AG09319 (cell line): ENCODE results near the gene RIT2.

Source experiments
- DNase-seq: peaks from one replicate; pipeline ENCODE4 v3.0.0-alpha.2; 2010; ENCODE audit warnings: low read depth; ENCODE audit errors: extremely low read depth
- TF ChIP-seq, protein P1 (sequence below): IDR thresholded peaks from 2 replicates; pipeline ENCODE4 v1.5.1; 2011; ENCODE audit warnings: low read depth, mild to moderate bottlenecking, inconsistent platforms, low read length, moderate library complexity

The RIT2 gene

DNA sequence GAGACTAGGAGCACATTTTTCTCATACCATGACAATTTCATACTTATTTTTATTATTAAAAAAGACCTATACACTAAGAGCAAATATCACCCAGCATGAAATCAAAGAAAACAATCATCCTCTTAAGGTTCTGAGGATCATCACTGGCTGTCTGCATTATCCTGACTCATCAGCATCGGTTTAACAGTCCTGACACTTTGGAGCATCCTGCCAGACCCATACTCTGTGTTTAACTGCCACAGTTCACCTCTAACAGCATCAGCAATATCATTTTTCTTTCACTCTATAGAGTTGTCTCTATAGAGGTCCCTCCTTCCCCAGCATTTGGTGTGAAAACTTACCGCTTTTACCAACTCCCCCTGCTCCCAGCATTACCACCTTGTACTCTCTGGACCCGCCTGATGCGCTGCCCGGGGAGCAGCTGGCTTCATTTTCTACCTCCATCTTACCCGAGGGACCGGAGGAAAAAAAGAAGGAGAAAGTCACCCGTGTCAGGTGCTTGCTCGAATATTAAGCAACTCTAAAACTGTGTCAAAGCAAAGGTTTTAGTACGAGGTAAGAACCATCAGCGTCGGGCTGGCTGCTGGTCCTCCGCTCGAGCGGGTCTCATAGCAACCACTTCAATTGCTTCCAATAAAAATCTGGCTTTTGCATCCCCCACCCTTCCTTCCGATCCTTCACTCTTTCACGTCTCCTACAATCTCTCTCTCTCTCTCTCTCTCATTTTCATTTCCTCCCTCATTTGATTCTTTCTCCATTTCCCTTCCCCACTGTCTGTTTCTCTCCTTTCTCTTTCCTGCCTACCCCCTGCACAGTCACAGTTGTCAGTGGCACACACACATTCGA lies at the start of gene RIT2:
Gene RIT2, minus strand, starts transcription at position 610 of the 846 bp plus-strand sequence.
- TF ChIP-seq, protein P1, sequence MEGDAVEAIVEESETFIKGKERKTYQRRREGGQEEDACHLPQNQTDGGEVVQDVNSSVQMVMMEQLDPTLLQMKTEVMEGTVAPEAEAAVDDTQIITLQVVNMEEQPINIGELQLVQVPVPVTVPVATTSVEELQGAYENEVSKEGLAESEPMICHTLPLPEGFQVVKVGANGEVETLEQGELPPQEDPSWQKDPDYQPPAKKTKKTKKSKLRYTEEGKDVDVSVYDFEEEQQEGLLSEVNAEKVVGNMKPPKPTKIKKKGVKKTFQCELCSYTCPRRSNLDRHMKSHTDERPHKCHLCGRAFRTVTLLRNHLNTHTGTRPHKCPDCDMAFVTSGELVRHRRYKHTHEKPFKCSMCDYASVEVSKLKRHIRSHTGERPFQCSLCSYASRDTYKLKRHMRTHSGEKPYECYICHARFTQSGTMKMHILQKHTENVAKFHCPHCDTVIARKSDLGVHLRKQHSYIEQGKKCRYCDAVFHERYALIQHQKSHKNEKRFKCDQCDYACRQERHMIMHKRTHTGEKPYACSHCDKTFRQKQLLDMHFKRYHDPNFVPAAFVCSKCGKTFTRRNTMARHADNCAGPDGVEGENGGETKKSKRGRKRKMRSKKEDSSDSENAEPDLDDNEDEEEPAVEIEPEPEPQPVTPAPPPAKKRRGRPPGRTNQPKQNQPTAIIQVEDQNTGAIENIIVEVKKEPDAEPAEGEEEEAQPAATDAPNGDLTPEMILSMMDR: no peak

DNA sequence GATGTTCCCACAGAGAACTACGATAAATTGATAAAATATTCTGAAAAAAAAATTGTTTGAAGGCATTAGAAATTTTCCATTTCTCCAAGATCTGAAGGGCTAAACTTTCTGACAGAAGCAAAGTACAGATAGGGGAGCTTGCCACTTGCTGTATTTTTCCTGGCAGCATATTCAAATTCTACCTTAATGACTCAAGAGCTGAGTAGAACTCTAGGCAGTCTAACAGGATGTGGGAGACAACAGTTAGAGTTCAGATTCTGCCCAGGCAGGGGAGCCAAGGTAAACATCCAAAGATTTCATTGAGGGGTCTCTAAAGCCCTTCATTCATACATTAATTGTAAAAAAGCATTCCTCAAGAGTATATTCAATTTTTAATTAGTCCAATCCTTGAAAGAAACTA lies 46.0 kb upstream of the RIT2 start:
- TF ChIP-seq, protein P1: no peak
- DNase-seq: no peak

More for the DNA sequence above, at the start of gene RIT2:
- no peak for DNase-seq

DNA sequence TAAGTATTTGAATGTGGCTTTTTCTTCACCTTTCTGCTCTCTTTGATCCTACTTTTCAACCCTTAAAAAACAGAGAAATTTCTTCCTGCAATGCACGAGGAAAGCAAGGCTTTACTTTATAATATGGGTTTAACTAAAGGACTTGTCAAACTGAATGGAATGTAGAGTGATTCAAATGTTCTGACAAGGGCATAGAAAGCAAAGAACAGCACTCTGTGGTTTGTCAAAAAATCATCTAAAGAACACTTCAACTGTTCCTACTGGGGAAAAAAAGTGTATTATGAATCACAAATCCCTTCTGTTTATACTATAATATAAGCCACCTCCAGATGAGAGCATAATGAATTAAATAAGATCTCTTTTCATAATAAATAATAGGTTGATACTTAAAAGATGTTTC lies 45.0 kb upstream of the RIT2 start:
- TF ChIP-seq, protein P1: no peak

DNA sequence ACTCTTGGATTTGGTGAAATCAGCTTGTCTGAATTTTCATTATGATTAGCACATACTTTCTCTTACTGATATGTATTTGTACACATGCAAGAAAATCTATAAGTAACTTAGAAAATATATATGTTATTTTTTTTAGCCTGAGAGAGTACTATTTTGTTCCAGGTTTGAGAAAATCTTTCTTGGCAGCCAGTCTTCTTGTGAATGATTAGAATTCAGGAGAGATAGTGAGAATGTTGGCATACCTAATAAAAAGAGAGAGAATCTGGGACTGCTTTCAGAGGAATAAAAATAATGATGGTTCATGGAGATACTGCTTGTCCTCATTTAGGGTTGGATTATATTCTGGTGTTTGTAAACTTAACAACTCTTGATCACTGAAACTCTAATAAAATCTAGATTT lies 44.4 kb upstream of the RIT2 start:
- DNase-seq: no peak
- TF ChIP-seq, protein P1: no peak

More for the DNA sequence above, 45.0 kb upstream of the RIT2 start:
- DNase-seq: no peak

DNA sequence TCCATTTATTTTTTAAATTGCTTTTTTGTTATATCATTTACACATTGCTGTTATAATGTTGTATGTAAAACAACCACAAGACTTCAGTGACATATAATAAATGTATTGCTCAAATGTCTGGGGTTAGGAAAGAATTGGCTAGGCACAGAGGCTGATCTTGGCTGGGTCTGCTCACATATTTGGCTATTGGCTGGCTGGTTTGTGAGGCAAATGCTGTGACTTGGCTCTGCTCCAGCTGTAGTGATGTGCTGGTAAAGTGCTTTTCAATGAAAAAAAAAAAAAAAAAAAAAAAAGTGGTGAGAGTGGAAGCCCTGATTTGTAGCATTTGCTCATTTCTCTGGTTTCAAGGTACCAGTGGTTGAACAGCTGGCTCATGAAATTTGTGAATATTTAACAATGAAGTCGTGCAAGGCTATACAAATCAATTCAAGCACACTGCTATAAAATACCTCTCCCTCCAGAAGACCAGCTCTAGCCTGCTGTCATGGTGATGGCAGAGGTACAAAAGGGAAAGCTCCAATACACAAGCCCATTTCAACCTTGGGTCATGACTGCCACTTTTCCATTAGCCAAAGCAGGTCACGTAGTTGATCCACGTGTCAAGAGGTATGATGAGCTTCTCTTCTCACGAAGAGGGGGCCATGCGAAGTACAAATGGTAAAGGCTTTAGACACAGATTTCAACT lies 43.7 kb upstream of the RIT2 start:
- TF ChIP-seq, protein P1: no peak
- no peak for DNase-seq

DNA sequence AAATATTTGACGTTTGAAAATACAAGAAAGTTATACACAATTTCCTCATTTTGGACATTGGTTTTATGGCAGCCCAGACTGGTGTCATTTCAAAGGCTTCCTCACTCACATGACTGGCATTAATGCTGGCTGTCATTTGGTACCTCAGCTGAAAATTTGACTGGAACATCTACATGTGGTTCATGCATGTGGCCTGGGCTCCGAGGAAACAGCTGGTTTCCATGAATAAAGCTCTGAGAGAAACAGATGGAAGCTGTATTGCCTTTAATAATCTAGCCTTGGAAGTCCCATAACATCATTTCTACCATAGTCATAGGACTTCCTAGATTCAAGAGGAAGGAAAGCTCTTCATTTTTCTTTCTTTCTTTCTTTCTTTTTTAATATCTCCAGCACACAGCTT lies 42.9 kb upstream of the RIT2 start:
- TF ChIP-seq, protein P1: no peak
- no peak for DNase-seq

DNA sequence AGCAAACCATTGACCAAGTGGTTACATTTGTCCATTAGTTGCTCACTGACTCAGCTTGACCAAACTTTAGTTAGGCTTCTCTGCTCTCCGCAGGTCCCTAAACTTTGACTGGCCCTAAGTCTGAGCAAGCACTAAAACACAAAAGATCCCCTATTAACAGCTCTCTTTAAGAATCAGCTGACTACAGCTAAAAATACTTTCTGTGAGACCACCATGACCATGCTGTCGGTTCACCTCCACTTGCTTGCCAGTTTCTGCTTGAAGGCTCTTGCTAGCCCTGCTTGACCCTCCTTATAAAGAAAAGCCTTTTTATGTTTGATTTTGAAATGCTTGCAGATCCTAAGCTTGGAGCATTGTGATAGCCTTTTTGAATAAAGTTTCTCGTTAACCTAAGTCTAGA lies 40.4 kb upstream of the RIT2 start:
- no peak for DNase-seq
- TF ChIP-seq, protein P1: no peak
